GM19455 (cell line): ENCODE results near the gene NT5DC4.
A peak's percentile ranks its signal among the peaks of the same experiment; 100 is the strongest.

ENCODE experiments used
- ATAC-seq: cut with Tn5 transposase; IDR thresholded peaks from one replicate; pipeline ENCODE4 v1.9.1; 2021; ENCODE audit not compliant: unreplicated experiment

Gene NT5DC4

DNA sequence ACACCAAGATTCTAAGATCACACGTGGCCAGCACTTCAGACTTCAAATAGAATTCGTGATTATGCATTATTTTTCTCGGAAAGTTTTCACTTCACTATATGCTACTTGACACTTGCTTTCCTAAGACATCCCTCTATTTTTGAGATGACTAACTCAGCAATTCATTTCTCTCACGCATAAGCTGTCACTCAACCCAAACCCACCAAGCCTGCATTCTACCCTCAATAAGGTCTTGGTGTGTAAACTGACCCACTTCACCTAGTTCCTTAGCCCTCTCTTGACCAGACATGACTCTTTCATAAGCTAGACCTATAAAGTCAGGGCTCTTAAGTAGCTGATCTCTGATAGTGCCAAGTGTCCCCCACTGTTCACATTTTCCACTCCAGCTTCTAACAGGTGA lies 31.8 kb downstream of the NT5DC4 start:
- ATAC-seq: no peak

DNA sequence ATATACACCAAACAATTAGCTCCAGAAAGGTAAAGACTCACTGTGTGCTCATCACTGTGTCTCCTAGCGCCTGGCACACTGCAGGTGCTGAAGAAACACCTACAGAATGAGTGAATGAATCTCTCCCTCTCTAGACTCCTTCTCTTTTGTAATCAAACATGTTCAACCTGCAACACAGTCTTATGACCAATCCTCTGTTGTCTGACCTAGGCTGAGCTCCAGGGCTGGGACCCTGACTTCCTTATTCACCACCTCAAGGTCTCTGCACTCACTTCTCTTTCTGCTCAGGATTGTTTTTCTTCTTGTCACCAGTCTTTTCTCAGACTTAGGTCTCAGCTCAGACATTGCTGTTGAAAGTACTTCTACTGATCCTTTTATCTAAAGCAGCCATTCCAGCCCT lies 33.7 kb downstream of the NT5DC4 start:
- no peak for ATAC-seq

DNA sequence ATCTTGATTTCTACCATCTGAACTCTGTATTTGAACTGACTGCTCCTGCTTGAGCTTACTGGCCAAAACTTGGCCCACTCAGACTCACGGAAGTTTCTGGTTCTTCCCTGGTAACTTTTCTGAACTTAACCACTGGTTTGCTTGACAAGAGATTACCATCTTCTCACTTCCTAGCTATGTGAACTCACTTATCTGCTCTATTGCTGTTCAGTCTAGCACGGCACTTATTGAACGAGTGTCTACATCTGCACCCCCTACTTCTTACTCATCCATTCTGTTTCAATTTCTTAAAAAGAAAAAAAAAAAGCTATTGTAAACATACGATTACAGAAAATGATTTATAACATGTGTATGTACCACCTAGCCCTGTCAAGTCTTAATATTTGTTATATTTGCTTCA lies 34.6 kb downstream of the NT5DC4 start:
- ATAC-seq: no peak

DNA sequence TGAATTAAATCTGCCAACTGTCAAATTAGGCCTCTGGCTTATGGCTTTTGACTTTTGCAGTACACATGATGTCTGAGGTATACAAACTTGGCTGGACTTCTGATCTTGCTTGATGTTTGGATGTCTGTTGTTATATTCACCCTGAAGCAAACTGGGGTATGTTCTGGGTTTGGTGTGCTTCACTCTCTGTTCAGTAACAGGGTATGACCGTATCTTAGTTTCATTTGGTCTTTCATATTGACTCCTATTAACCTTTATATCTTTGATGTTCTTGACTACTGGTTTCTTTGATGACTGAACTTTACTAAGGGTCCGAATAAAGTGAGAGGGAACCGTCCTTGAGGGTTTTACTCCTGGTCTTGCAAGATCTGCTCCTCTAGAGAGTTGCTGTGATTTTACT lies 35.4 kb downstream of the NT5DC4 start:
- no peak for ATAC-seq

GRCh38 chr2:112757265-112757664 lies 36.4 kb downstream of the NT5DC4 start:
- ATAC-seq: no peak

DNA sequence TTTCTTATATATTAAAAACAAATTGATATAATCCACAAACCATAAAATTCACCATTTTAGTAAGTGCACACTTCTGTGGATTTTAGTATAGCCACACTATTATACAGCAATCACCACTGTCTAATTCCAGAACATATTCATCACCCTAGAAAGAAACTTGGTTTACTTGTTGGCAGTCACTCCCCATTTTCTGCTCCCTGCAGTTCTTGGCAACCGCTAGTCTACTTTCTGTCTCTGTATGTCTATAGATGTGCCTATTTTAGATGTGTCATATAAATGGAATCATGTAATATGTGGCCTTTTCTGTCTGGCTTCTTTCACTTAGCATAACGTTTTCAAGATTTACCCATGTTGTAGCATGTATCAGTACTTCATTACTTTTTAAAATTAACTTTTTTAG lies 37.9 kb downstream of the NT5DC4 start:
- no peak for ATAC-seq

GRCh38 chr2:112760149-112760548 lies 39.3 kb downstream of the NT5DC4 start:
- ATAC-seq: no peak

GRCh38 chr2:112762276-112762675 lies 41.5 kb downstream of the NT5DC4 start:
- ATAC-seq: no peak

DNA sequence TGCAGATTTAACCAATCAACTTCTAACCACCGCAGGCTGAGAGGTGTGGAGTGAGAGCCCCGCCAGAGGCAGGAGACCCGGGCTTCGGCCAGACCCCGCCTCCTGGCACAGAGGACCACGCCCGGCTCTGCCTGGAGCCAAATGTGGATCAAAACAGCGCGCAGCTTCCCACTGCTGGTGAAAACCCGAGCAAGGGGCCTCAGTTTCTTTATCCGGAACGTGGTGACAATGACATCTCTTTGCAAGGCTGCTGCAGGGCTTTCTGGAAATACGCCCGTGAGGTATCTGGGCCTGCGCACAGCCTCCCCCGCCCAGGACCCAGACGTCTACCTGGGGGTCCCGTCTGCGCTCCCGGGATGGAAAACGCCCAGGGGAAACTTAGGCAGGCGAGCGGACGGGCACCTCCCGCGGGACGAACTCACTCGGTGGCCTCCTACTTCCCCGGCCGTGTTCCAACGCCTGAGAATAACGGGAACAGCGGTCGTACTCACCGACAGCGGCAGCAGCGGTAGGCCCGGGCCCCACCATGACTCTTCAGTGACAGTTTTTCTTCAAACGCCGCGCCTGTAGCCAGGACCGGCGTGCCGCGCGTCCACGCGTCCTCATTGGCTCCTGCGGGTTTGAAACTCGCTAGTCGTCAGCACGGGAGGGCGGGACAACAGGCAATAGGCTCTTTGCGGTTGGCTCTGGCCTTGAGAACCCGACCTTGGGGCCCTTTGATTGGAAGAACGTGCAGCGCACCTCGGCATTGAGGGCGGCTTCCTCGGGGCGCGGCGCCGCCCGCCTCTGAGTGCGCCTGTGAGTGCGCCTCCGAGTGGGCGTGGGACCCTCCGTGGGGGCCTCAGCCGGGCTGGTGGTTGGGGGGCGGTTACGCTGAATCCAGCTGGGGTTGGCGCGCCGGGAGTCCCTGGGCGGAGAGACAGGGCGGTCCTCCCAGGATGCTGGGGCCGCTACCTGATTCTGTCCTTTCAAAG lies 43.5 kb downstream of the NT5DC4 start, which contains the start of gene CKAP2L:
Gene CKAP2L, minus strand, starts transcription at position 539 of the 974 bp plus-strand sequence. Its CDS starts 11 bp downstream, at position 528.
- ATAC-seq: peak; percentile 97

GRCh38 chr2:112765251-112765650 lies 44.4 kb downstream of the NT5DC4 start:
- no peak for ATAC-seq

DNA sequence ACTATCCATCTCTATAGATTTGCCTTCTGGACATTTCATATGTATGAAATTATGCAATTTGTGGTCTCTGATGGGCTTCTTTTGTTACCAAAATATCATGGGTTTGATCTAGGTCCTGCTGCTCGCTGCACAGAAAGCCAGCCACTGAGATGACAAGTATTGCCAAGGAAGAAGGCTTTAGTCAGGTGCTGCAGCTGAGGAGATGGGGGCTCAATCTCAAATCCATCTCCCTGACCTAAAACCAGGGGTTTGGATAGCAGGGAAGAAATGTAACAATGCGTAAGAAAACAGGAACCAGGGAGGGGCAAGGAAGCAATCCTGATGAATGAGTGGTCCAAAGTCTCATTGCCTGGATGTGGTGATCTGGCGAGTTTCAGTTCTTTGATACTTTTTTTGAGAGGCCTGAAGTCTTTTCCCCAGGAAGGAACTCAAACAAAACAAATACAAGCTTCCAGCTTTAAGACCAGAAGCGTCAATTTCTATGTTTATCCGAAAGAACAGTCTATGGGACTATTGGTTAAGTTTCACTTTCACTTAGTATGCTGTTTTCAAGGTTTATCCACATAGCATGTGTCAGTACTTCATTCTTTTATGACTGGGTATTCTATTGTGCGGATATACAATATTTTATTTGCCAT lies 47.0 kb downstream of the NT5DC4 start:
- ATAC-seq: no peak

DNA sequence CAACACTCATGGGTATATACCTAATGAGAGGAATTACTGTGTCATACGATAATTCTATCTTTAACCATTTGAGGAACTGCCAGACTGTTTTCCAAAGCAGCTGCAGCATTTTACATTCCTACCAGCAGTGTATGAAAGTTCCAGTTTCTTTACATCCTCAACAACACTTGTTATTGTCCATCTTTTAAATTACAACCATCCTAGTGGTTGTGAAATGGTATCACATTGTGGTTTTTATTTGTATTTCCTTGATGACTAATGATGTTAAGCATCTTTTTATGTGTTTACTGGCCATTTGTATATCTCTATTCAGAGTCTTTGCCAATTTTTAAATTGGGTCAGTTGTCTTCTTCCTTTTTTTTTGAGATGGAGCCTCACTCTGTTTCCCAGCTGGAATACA lies 47.6 kb downstream of the NT5DC4 start:
- no peak for ATAC-seq

- ATAC-seq: no peak
These were observed 51.5 kb downstream of the NT5DC4 start for GRCh38 chr2:112772322-112772721.

DNA sequence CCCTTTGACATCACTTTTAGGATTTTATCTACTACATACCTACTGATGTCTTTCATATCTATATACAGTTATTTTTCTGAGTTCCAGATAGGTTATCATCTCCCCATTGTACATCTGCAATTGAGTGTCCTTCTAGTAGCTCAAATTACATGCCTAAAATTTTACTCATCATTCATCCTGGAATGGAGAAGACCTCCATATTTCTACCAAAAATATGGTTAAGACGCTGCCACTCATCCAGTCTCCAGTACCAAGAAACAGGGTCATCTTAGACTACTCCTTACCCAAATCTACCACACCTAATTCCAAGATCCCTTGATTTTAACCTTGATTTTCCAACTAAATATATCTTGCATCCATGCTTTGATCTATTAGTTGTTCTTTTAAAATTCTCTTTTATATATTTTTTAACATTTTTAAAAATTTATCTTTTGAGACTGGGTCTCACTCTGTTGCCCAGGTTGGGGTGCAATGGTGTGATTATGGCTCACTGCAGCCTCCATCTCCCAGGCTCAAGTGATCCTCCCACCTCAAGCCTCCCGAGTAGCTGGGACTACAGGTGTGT lies 52.2 kb downstream of the NT5DC4 start:
- no peak for ATAC-seq

DNA sequence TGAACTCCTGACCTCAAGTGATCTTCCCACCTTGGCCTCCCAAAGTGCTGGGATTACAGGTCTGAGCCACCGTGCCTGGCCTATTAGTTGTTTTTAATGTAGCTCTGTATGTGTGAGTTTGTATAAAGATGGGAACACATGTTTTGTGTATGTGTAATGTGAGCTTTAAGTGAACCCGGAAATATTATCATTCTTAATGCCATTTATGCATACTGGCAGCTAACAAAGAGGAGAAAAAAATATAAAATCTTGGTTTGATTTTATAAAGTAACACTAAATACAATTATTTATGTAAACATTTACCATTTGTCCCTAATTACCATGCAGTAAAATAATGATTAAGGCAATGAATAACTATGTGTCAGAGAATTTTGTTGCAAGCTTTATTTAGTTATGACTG lies 52.7 kb downstream of the NT5DC4 start:
- ATAC-seq: no peak

GRCh38 chr2:112774536-112775285 lies 53.9 kb downstream of the NT5DC4 start:
- ATAC-seq: no peak

GRCh38 chr2:112776113-112776512 lies 55.3 kb downstream of the NT5DC4 start:
- ATAC-seq: no peak

GRCh38 chr2:112777036-112777435 lies 56.2 kb downstream of the NT5DC4 start:
- no peak for ATAC-seq

DNA sequence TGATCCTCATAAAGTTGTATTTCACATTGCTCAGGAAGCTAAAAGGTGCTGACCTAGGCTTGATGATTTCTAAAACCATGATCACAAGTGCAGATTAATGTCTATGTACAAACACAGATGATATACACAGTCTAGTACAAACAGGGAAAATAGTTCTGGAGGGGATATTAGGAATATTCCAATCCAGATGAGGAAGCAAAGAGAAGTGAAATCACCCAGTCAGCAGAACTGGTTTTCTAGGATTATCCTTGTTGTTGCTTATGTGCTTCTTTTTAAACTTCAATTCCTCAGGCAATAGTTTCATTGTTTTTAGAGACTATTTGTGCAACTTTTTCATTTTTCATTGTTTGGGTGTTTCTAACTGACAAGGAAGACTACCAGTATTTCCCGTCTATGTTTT lies 58.8 kb downstream of the NT5DC4 start:
- ATAC-seq: no peak

- ATAC-seq: peak; percentile 91
These were observed 61.5 kb downstream of the NT5DC4 start for GRCh38 chr2:112782234-112782799.

- no peak for ATAC-seq
These were observed 62.4 kb downstream of the NT5DC4 start for GRCh38 chr2:112783187-112783714.
